Skin of body (tissue), 2 donors: ENCODE data around the gene CEP135. TPM values are rescaled to one million over a fixed set of nuclear protein-coding genes. Genes with fewer than 3 reads are reported as not detected.
"Not testable (repeated sequence)": the region's sequence is repeated elsewhere in the genome, so short reads cannot be mapped to it uniquely, and the experiment has no call there.

Experiments
- DNase-seq: peaks from one replicate; lab custom pipeline; 2025; lab: John Stamatoyannopoulos, UW
- total RNA-seq: library from RNA; depleted of rRNA; stranded (reverse); fragments of >200 nt; gene quantifications from one replicate; pipeline ENCODE4 v1.2.3, GENCODE V29; 2014

CEP135 gene
- total RNA-seq, 1 donor from 2014 or later, result 11.0 TPM

DNA sequence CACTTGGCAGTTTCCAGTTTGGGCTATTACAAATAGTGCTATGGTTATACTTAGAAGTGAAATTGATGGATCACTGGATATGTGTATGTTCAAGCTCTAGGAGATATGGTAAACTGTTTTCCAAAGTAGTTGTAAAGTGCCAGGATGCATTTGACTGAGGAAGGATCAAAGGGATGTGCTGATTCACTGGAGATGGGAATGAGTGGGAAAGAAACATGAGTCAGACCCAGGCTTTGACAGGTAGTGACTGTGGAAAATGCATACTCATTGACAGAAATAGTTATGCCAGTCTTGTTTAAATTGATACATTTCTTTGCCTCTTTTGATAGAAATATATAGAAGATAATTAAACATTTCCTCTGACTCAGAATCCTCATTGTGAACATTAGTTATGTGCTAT, 77.9 kb downstream of the CEP135 start:
- no peak for DNase-seq

- no peak for DNase-seq
Measured at GRCh38 chr4:56028165-56028564, 79.4 kb downstream of the CEP135 start.

GRCh38 chr4:56038487-56039162, 89.9 kb downstream of the CEP135 start:
- DNase-seq, result no peak

- no peak for DNase-seq
Measured at GRCh38 chr4:56040842-56041241, 92.1 kb downstream of the CEP135 start.

DNA sequence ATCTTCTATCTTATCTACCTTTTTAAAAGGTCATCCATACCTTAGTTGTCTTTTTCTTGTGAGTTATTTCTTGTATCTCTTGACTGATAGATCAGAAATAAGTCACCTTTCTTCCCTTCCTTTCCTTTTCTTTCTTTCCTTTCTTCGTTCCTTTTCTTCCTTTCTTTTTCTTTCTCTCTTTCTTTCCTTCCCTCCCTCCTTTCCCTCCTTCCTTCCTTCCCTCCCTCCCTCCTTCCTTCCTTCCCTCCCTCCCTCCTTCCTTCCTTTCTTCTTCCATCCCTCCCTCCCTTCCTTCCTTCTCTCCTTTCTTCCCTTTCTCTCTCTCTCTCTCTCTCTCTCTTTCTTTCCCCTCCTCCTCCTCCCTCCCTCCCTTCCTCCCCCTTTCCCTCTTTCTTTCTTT, 93.5 kb downstream of the CEP135 start:
- DNase-seq, result no peak

- no peak for DNase-seq
Measured at GRCh38 chr4:56048383-56048701, 99.6 kb downstream of the CEP135 start.

GRCh38 chr4:56048702-56049431, 100.1 kb downstream of the CEP135 start:
- DNase-seq, result peak; percentile 34

DNA sequence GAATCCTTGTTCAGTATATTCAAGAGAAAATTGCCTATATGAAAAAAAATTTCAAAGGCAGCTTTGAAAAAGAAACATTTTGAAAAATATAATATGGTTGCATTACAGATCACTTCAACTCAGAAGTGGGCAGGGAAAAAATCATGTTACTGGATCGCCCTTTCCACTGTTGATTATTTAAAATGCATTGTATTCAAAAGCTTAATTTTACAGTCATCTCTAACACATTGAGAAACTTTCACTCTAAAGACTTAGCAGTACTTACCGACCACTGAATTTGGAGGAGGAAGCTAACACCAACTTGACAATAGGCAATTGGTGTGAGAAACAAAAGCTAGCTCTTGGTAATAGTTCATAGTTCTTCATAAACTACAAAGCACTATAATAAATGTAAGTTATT, 101.9 kb downstream of the CEP135 start:
- no peak for DNase-seq

- DNase-seq, result no peak
Measured at GRCh38 chr4:56051029-56051709, 102.4 kb downstream of the CEP135 start.

- no peak for DNase-seq
Measured at GRCh38 chr4:56051710-56052075, 102.9 kb downstream of the CEP135 start.

- DNase-seq, result no peak
Measured at GRCh38 chr4:56052481-56052880, 103.7 kb downstream of the CEP135 start.

- DNase-seq, result no peak
Measured at GRCh38 chr4:56052966-56053365, 104.2 kb downstream of the CEP135 start.

DNA sequence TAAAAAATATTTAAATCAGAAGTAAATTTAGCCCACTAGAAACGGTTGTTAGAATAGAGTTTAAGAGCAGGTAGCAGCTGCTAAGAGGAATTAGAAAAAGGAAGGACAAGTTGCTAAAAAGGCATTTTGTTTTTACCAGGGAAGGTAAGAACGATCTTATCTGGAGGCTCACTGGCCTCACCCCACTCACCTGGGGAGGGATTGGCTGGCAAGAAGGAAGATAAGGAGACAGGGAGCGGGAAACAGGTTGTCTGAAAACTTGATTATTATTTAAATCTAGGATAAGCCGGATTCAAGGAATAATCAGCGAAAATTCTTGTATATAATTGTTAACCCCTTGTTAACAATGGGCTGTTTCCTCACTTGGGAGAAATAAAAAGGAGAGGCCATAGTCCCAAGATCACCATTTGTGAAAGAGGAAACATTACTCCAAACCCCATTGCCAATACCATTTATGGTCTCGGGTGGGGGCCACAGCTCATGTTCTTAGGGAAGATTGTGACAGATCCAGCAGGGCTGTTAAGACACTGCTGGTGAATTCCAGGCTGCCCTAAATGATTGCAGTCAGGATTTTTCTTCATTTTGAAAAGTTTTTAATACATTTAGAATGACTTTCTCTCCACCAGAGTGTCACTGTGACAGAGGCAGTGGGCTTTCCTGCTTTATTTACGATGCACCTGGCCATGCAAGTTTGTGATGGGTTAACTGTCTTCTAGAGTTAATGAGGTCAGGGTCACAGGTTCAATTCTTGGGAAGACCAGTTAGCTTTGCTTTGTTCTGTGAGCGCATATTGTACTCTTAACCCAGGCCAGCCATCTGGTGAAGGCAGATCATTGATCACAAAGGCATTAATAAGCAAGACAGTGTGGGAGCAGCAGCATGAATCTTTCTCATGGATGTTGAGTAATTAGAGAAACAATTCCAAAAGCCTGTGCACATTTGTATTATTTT, 106.6 kb downstream of the CEP135 start:
- no peak for DNase-seq

GRCh38 chr4:56055991-56056390, 107.2 kb downstream of the CEP135 start:
- DNase-seq, result no peak

DNA sequence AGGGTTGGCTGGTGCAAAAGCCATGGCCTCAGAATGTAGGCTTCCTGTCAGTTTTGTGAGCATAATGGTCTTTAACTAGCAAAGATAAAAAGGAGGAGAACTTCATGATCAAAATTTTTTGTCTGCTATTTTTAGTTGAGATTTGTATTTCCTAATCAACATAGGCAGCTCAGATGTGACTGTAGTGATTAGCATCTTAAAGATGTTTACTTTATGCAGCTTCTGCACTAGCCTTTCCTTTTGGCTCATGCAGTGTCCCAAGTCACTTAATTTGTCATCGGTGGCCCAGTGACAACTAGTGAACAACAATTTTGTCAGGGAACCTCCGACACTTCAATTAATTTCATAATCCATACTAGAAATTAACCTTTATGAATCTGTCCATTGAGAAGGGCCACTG, 109.8 kb downstream of the CEP135 start:
- no peak for DNase-seq

GRCh38 chr4:56060036-56060435, 111.3 kb downstream of the CEP135 start:
- DNase-seq, result no peak

DNA sequence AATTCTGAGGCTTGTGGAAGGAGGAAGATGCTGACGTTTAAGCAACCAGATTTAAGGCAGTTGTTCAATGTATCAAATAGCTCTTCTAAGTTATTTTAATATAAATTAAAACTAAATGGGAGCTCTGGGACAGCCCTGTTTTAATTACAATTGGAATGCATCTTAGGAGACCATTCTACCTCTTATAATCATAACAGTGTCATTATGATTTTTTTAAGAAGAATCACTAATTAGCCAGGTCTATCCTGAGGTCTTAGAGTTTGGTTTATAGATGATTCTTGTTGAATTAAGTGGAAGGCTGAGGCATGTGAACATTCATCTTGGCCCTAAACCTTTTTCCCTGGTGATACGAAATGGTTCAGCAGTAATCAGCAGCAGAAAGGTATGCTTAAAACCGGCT, 113.4 kb downstream of the CEP135 start:
- no peak for DNase-seq

- no peak for DNase-seq
Measured at GRCh38 chr4:56062526-56063145, 113.9 kb downstream of the CEP135 start.

GRCh38 chr4:56066493-56066892, 117.7 kb downstream of the CEP135 start:
- no peak for DNase-seq

GRCh38 chr4:56067826-56068225, 119.1 kb downstream of the CEP135 start:
- no peak for DNase-seq

- DNase-seq, result not testable (repeated sequence)
Measured at GRCh38 chr4:56072730-56073129, 124.0 kb downstream of the CEP135 start.
